K562 (cell line): ENCODE data around the gene UQCRHL. TPM values are rescaled to one million over a fixed set of nuclear protein-coding genes. Genes with fewer than 3 reads are reported as not detected.

Experiments used
- ATF4 ChIP-seq: fragments of 450-650 bp; formaldehyde crosslinking; IDR thresholded peaks from 2 replicates; pipeline ENCODE4 v1.4.0; 2022; ENCODE audit warnings: mild to moderate bottlenecking, moderate library complexity
- BDP1 ChIP-seq: IDR thresholded peaks from 3 replicates; pipeline ENCODE4 v1.6.1; 2011; ENCODE audit not compliant: insufficient read length, insufficient read depth
- BRD9 ChIP-seq: fragments of 450-650 bp; IDR thresholded peaks from 2 replicates; pipeline ENCODE4 v1.6.1; 2018; ENCODE audit warnings: low read depth; ENCODE audit not compliant: partially characterized antibody
- CHD1 ChIP-seq: fragments of 200-600 bp; sonication (generic); IDR thresholded peaks from one replicate; pipeline ENCODE4 v1.6.1; 2012; ENCODE audit warnings: mild to moderate bottlenecking, moderate library complexity, low read length, inconsistent platforms
- ELK3 ChIP-seq: fragments of 450-650 bp; formaldehyde crosslinking; IDR thresholded peaks from 2 replicates; pipeline ENCODE4 v1.4.0; 2020; ENCODE audit warnings: mild to moderate bottlenecking
- HDAC8 ChIP-seq: fragments of 450-650 bp; IDR thresholded peaks from 2 replicates; pipeline ENCODE4 v1.6.1; 2016; ENCODE audit warnings: mild to moderate bottlenecking, missing genetic modification characterization, moderate library complexity, missing compliant biosample characterization
- HNRNPH1 ChIP-seq: fragments of 200-400 bp; formaldehyde crosslinking; optimal IDR thresholded peaks from 2 replicates; pipeline ENCODE3; 2017; ENCODE audit warnings: low read depth, mild to moderate bottlenecking, low read length, moderate library complexity
- MED1 ChIP-seq: sonication (generic); formaldehyde crosslinking; IDR thresholded peaks from 2 replicates; pipeline ENCODE4 v1.8.1; 2023; ENCODE audit warnings: missing genetic modification reagents, borderline replicate concordance
- MLX ChIP-seq, 2 experiments: fragments of 450-650 bp in 1 of 2; sonication (generic) in 1 of 2; formaldehyde crosslinking; conservative IDR thresholded peaks; 2 replicates each; pipeline versions ENCODE4 v1.4.0 to v1.8.1; 2020 to 2022; ENCODE audit warnings: mild to moderate bottlenecking in 1 of 2, missing genetic modification reagents in 1 of 2
- PREB ChIP-seq: sonication (generic); formaldehyde crosslinking; IDR thresholded peaks from 2 replicates; pipeline ENCODE4 v1.8.1; 2023; ENCODE audit warnings: mild to moderate bottlenecking, missing genetic modification reagents
- SREBF1 ChIP-seq: fragments of 150-350 bp; IDR thresholded peaks from 2 replicates; pipeline ENCODE4 v1.6.1; 2014; ENCODE audit warnings: antibody characterized with exemption, low read depth, low read length, borderline replicate concordance
- THRA ChIP-seq: fragments of 450-650 bp; IDR thresholded peaks from 2 replicates; pipeline ENCODE4 v1.6.1; 2017; ENCODE audit warnings: mild to moderate bottlenecking, moderate library complexity
- YY1 ChIP-seq, 3 experiments: IDR thresholded peaks; 2 replicates each; pipeline ENCODE4 v1.6.1; 2011; ENCODE audit warnings: low read length in 2 of 3, mild to moderate bottlenecking in 2 of 3, moderate library complexity in 2 of 3, borderline replicate concordance in 1 of 3, control low read depth in 1 of 3, low read depth in 1 of 3; ENCODE audit not compliant: insufficient read depth in 3 of 3, insufficient replicate concordance in 2 of 3, control insufficient read depth in 1 of 3, insufficient read length in 1 of 3; ENCODE audit errors: extremely low read depth in 1 of 3
- ZBTB1 ChIP-seq: sonication (generic); formaldehyde crosslinking; IDR thresholded peaks from 2 replicates; pipeline ENCODE4 v1.8.1; 2023; ENCODE audit warnings: missing genetic modification reagents, low read depth, mild to moderate bottlenecking, borderline replicate concordance
- ZMIZ1 ChIP-seq, 2 experiments: fragments of 150-350 bp in 1 of 2; IDR thresholded peaks; 2 replicates each; pipeline ENCODE4 v1.6.1; 2012 to 2016; ENCODE audit warnings: low read depth in 2 of 2, low read length in 2 of 2, mild to moderate bottlenecking in 1 of 2, moderate library complexity in 1 of 2
- polyA plus RNA-seq, 8 experiments: library from polyadenylated mRNA; depleted of rRNA in 4 of 8; stranded (reverse) in 5 of 8; unstranded in 3 of 8; fragments of >200 nt; fragmentation: Nextera tagmentation in 2 of 8; fragmentation: Illumina TruSeq in 1 of 8; extraction: Ambion mirVana in 2 of 8; extraction: Trizol in 1 of 8; gene quantifications; 2 replicates each; pipeline versions ENCODE4 v1.2.1 to v1.2.3, GENCODE V29; 2011 to 2014; ENCODE audit warnings: inconsistent platforms in 1 of 8, missing spikeins in 1 of 8
- total RNA-seq, 7 experiments: library from RNA; depleted of rRNA in 6 of 7; stranded (reverse); fragments of >200 nt in 6 of 7; fragmentation: Illumina TruSeq in 2 of 7; extraction: Trizol in 2 of 7; gene quantifications; 2 replicates each; pipeline versions ENCODE4 v1.2.1 to v1.2.3, GENCODE V29; 2011 to 2021; ENCODE audit warnings: low replicate concordance in 1 of 7

Gene UQCRHL
- total and polyA plus RNA-seq, 9 of the 15 experiments (the other 6 are each of a cell fraction or from before 2014, with no cell fraction given) = 5.1 to 41.3 (median 21.8) TPM

GRCh38 chr1:15847100-15847892, 39.8 kb upstream of the UQCRHL start, which contains the start of gene SPEN (continued):
- peak; percentile 69; the same call in 1 of the 2 replicates for TF ChIP-seq ZBTB1 (CRISPR knock-in tag)
- no peak for TF ChIP-seq ELK3
- TF ChIP-seq PREB (CRISPR knock-in tag) = 0 out of 2 replicates have a peak, but pooled peaks have one; percentile 51
- peak in 2 of 3 experiments; percentile 48 to 52 for TF ChIP-seq YY1 (IDR thresholded peaks at IDR 0.05; ENCODE audit: borderline replicate concordance in 1 of 3, control insufficient read depth in 1 of 3, extremely low read depth in 1 of 3, insufficient read depth in 3 of 3, insufficient read length in 1 of 3, insufficient replicate concordance in 2 of 3, low read depth in 1 of 3, low read length in 2 of 3)
- TF ChIP-seq HNRNPH1 = no peak
- TF ChIP-seq CHD1 = peak; percentile 69
- TF ChIP-seq THRA = no peak
- peak in 1 of 2 experiments; percentile 74; a peak in 1 of 4 replicates for TF ChIP-seq MLX (CRISPR knock-in tag; conservative IDR thresholded peaks at IDR 0.05)
- TF ChIP-seq ATF4 (CRISPR knock-in tag) = peak; percentile 53; the same call in 1 of the 2 replicates
- no peak for TF ChIP-seq HDAC8 (tag)
- no peak for TF ChIP-seq MED1 (CRISPR knock-in tag)
- 0 out of 4 replicates have a peak, but pooled peaks of 1 of the 2 experiments have one; percentile 28 for TF ChIP-seq ZMIZ1 (IDR thresholded peaks at IDR 0.05; ENCODE audit: low read depth in 2 of 2, low read length in 2 of 2)
- TF ChIP-seq BRD9 = no peak
- no peak for TF ChIP-seq BDP1
- TF ChIP-seq SREBF1 = peak; percentile 91; the same call in 1 of the 2 replicates
